Fibroblast of lung (primary cell): ENCODE data around the gene LCE1A. TPM values are rescaled to one million over a fixed set of nuclear protein-coding genes. Genes with fewer than 3 reads are reported as not detected.

Source experiments
- DNase-seq, 2 donors: peaks; one replicate each; pipeline versions ENCODE4 v3.0.0 to v3.0.0-alpha.2; 2010; ENCODE audit warnings: low read depth in 2 of 2
- H2AFZ ChIP-seq: 2 replicates; pipeline ENCODE4 v1.5.1; 2012; ENCODE audit warnings: low read length, control low read depth, inconsistent platforms
- H3K27ac ChIP-seq: 2 replicates; pipeline ENCODE4 v1.5.1; 2011; ENCODE audit warnings: low read length, control low read depth; ENCODE audit not compliant: insufficient read depth
- H3K27me3 ChIP-seq: 2 replicates; pipeline ENCODE4 v1.5.1; 2011; ENCODE audit warnings: mild to moderate bottlenecking, low read length; ENCODE audit not compliant: control insufficient read depth, insufficient read depth
- H3K36me3 ChIP-seq: 2 replicates; pipeline ENCODE4 v1.5.1; 2011; ENCODE audit warnings: low read length; ENCODE audit not compliant: control insufficient read depth, insufficient read depth
- H3K4me1 ChIP-seq: 2 replicates; pipeline ENCODE4 v1.5.1; 2011; ENCODE audit warnings: low read length; ENCODE audit not compliant: control insufficient read depth, insufficient read depth; ENCODE audit errors: extremely low read depth
- H3K4me2 ChIP-seq: 2 replicates; pipeline ENCODE4 v1.5.1; 2011; ENCODE audit warnings: low read length, control low read depth; ENCODE audit not compliant: insufficient read depth; ENCODE audit errors: extremely low read depth
- H3K4me3 ChIP-seq, 4 experiments: fragments of 200-600 bp in 1 of 4; sonication (generic) in 1 of 4; replicated peaks in 1 of 4; 2 replicates each; pipeline ENCODE4 v1.5.1; 2011 to 2016; ENCODE audit warnings: low read length in 4 of 4, low read depth in 3 of 4, mild to moderate bottlenecking in 3 of 4, control low read depth in 2 of 4, inconsistent platforms in 1 of 4, mixed read lengths in 1 of 4; ENCODE audit not compliant: insufficient read depth in 1 of 4; ENCODE audit errors: control extremely low read depth in 1 of 4
- H3K79me2 ChIP-seq: 2 replicates; pipeline ENCODE4 v1.5.1; 2012; ENCODE audit warnings: mild to moderate bottlenecking, low read length, inconsistent platforms; ENCODE audit not compliant: control insufficient read depth, insufficient read depth
- H3K9ac ChIP-seq: 2 replicates; pipeline ENCODE4 v1.5.1; 2011; ENCODE audit warnings: mild to moderate bottlenecking, low read length, control low read depth; ENCODE audit not compliant: insufficient read depth
- H3K9me3 ChIP-seq: 2 replicates; pipeline ENCODE4 v1.5.1; 2012; ENCODE audit warnings: low read depth, low read length; ENCODE audit not compliant: control insufficient read depth, insufficient read depth
- H4K20me1 ChIP-seq: 2 replicates; pipeline ENCODE4 v1.5.1; 2011; ENCODE audit warnings: low read length; ENCODE audit not compliant: control insufficient read depth, insufficient read depth; ENCODE audit errors: extremely low read depth
- CTCF ChIP-seq, 2 donors: IDR thresholded peaks in 1 of 2; conservative IDR thresholded peaks in 1 of 2; 1 replicate in 1 of 2; 2 replicates in 1 of 2; pipeline ENCODE4 v1.5.1; 2011 to 2012; ENCODE audit warnings: low read length in 2 of 2, control low read depth in 1 of 2, inconsistent platforms in 1 of 2, low read depth in 1 of 2, mild to moderate bottlenecking in 1 of 2
- EZH2 ChIP-seq: IDR thresholded peaks from 2 replicates; pipeline ENCODE4 v1.5.1; 2012; ENCODE audit warnings: low read length, control low read depth, mild to moderate bottlenecking; ENCODE audit errors: missing control alignments
- polyA plus RNA-seq, 2 donors: library from polyadenylated mRNA; depleted of rRNA in 1 of 2; stranded (reverse) in 1 of 2; unstranded in 1 of 2; fragments of >200 nt; gene quantifications; 2 replicates each; pipeline ENCODE4 v1.2.1, GENCODE V29; 2011 to 2012; ENCODE audit warnings: missing spikeins in 1 of 2
- total RNA-seq: library from RNA; depleted of rRNA; stranded (reverse); fragments of >200 nt; gene quantifications from 2 replicates; pipeline ENCODE4 v1.2.1, GENCODE V29; 2014

The LCE1A gene
- total and polyA plus RNA-seq, 2 donors (not counting 1 experiment from before 2014, with no cell fraction given), result not detected

- Histone ChIP-seq H3K27me3 (no peaks in the 10 kb centered on the region), H3K36me3 (no peaks in the 10 kb centered on the region), H4K20me1 (no peaks in the 10 kb centered on the region), H2AFZ (no peak overlapping the region), H3K27ac (no peak overlapping the region), H3K4me2 (no peak overlapping the region), H3K4me3 (no peak overlapping the region), H3K9me3 (no peaks in the 10 kb centered on the region), H3K79me2 (no peaks in the 10 kb centered on the region), H3K9ac (no peak overlapping the region), H3K4me1 (no peaks in the 10 kb centered on the region)
- no peak for DNase-seq
- TF ChIP-seq EZH2 (no peak), CTCF (conservative IDR thresholded peaks at IDR 0.05 in 1 of 2, IDR thresholded peaks at IDR 0.05 in 1 of 2; ENCODE audit: low read depth in 1 of 2, low read length in 2 of 2) (no peak)
Observed at GRCh38 chr1:152866321-152866720, 39.0 kb downstream of the LCE1A start.

- DNase-seq, result peak; percentile 45 to 49
- Histone ChIP-seq H3K27ac (no peak overlapping the region), H3K9ac (no peak overlapping the region)
Observed at GRCh38 chr1:152869808-152870419, 42.6 kb downstream of the LCE1A start.

More at GRCh38 chr1:152869808-152870419, 42.6 kb downstream of the LCE1A start:
- TF ChIP-seq EZH2, result no peak
- peak; percentile 67 to 82 for TF ChIP-seq CTCF (conservative IDR thresholded peaks at IDR 0.05 in 1 of 2, IDR thresholded peaks at IDR 0.05 in 1 of 2; ENCODE audit: low read depth in 1 of 2, low read length in 2 of 2)
- Histone ChIP-seq H3K4me1 (peaks cover 2% of the 10 kb centered on the region), H3K9me3 (no peaks in the 10 kb centered on the region), H3K36me3 (no peaks in the 10 kb centered on the region), H2AFZ (no peak overlapping the region), H4K20me1 (no peaks in the 10 kb centered on the region), H3K4me2 (no peak overlapping the region), H3K4me3 (no peak overlapping the region), H3K79me2 (no peaks in the 10 kb centered on the region), H3K27me3 (no peaks in the 10 kb centered on the region)
